OCI-LY7 (cell line): ENCODE measurements around the gene GEMIN2. TPM values are rescaled to one million over a fixed set of nuclear protein-coding genes. Genes with fewer than 3 reads are reported as not detected.
"Not testable (repeated sequence)": the region's sequence is repeated elsewhere in the genome, so short reads cannot be mapped to it uniquely, and the experiment has no call there.

Experiments
- BruUV-seq: library from RNA; stranded (reverse); fragments of 400-500 nt; replicated peaks from 2 replicates; lab custom pipeline; 2021; lab: Mats Ljungman, UMichigan
- CTCF ChIA-PET: fragments of 300-600 bp; sonication (Branson Sonifier 250); formaldehyde crosslinking; loops from one replicate; lab custom pipeline; 2022; ENCODE audit warnings: antibody characterized with exemption; ENCODE audit not compliant: unreplicated experiment; lab: Charles Lee
- POLR2A ChIA-PET: fragments of 300-600 bp; sonication (Branson Sonifier 250); formaldehyde crosslinking; loops from one replicate; lab custom pipeline; 2022; ENCODE audit warnings: antibody characterized with exemption; lab: Charles Lee
- DNase-seq: peaks from one replicate; pipeline ENCODE4 v3.0.0-alpha.2; 2015; ENCODE audit warnings: low spot score
- H2AFZ ChIP-seq: fragments of 200-600 bp; sonication (generic), shearing (Covaris generic); 2 replicates; pipeline ENCODE4 v1.6.1; 2014; ENCODE audit warnings: mild to moderate bottlenecking, antibody characterized with exemption, low read length, moderate library complexity
- H3K27ac ChIP-seq: fragments of 200-600 bp; sonication (generic); 2 replicates; pipeline ENCODE4 v1.5.1; 2014; ENCODE audit warnings: mixed run types, low read depth, mild to moderate bottlenecking, moderate library complexity, low read length, inconsistent platforms; ENCODE audit not compliant: poor library complexity, severe bottlenecking
- H3K36me3 ChIP-seq: fragments of 200-600 bp; sonication (generic); 2 replicates; pipeline ENCODE4 v1.6.1; 2014; ENCODE audit warnings: mild to moderate bottlenecking, antibody characterized with exemption, low read length, moderate library complexity, mixed read lengths; ENCODE audit not compliant: insufficient read depth
- H3K4me1 ChIP-seq: fragments of 200-600 bp; sonication (generic); 2 replicates; pipeline ENCODE4 v1.5.1; 2014; ENCODE audit warnings: mild to moderate bottlenecking, low read length; ENCODE audit not compliant: insufficient read depth, poor library complexity, severe bottlenecking
- H3K4me2 ChIP-seq: fragments of 200-600 bp; sonication (generic); 2 replicates; pipeline ENCODE4 v1.6.1; 2014; ENCODE audit warnings: mild to moderate bottlenecking, low read length
- H3K4me3 ChIP-seq: fragments of 200-600 bp; sonication (generic); 2 replicates; pipeline ENCODE4 v1.5.1; 2014; ENCODE audit warnings: mild to moderate bottlenecking, low read depth, low read length; ENCODE audit not compliant: poor library complexity, severe bottlenecking
- H3K79me2 ChIP-seq: fragments of 200-600 bp; sonication (generic); 2 replicates; pipeline ENCODE4 v1.6.1; 2016; ENCODE audit warnings: low read depth, mild to moderate bottlenecking, low read length, moderate library complexity, mixed read lengths; ENCODE audit not compliant: insufficient read depth
- H3K9me2 ChIP-seq: fragments of 200-600 bp; sonication (generic); 2 replicates; pipeline ENCODE4 v1.6.1; 2016; ENCODE audit warnings: mild to moderate bottlenecking, low read length, mixed read lengths; ENCODE audit not compliant: insufficient read depth
- H3K9me3 ChIP-seq: fragments of 200-600 bp; sonication (generic); 2 replicates; pipeline ENCODE4 v1.6.1; 2014; ENCODE audit warnings: mild to moderate bottlenecking, mixed run types, low read length, mixed read lengths
- H4K20me1 ChIP-seq: fragments of 200-600 bp; sonication (generic); 2 replicates; pipeline ENCODE4 v1.6.1; 2014; ENCODE audit warnings: mild to moderate bottlenecking, antibody characterized with exemption, low read length, moderate library complexity, mixed read lengths; ENCODE audit not compliant: insufficient read depth
- CTCF ChIP-seq: fragments of 200-600 bp; sonication (generic); conservative IDR thresholded peaks from 2 replicates; pipeline ENCODE4 v1.5.1; 2014; ENCODE audit warnings: mild to moderate bottlenecking, antibody characterized with exemption, low read length, moderate library complexity, mixed read lengths
- EZH2phosphoT487 ChIP-seq: fragments of 200-600 bp; sonication (generic); IDR thresholded peaks from 2 replicates; pipeline ENCODE4 v1.6.1; 2018; ENCODE audit warnings: low read depth, borderline replicate concordance, mild to moderate bottlenecking, mixed run types, antibody characterized with exemption, low read length, moderate library complexity, mixed read lengths
- intact Hi-C: fragments of 100-400 bp; cut with micrococcal nuclease; formaldehyde crosslinking; loops from one replicate; pipeline ENCODE4 v1.10.0; 2022; ENCODE audit not compliant: unreplicated experiment
- total RNA-seq, 2 experiments: library from RNA; depleted of rRNA in 1 of 2; stranded (reverse); fragments of >200 nt in 1 of 2; shearing (Covaris generic) in 1 of 2; gene quantifications; 2 replicates each; pipeline ENCODE4 v1.2.3, GENCODE V29; 2014 to 2022

The GEMIN2 gene
- total RNA-seq, 2 experiments from 2014 or later: 46.2 to 53.4 TPM

GRCh38 chr14:39102265-39102968 lies 11.7 kb upstream of the GEMIN2 start:
- Histone ChIP-seq H2AFZ (peak overlapping the region; percentile 90; the same call in 1 of the 2 replicates), H3K4me1 (peaks cover 17% of the 10 kb centered on the region), H4K20me1 (0 out of 2 replicates have a peak, but pooled peaks cover 3% of the 10 kb centered on the region), H3K36me3 (no peaks in the 10 kb centered on the region), H3K27ac (peak overlapping the region; percentile 46), H3K9me3 (no peaks in the 10 kb centered on the region), H3K79me2 (peaks cover 33% of the 10 kb centered on the region), H3K9me2 (no peaks in the 10 kb centered on the region), H3K4me3 (peak overlapping the region; percentile 75), H3K4me2 (peak overlapping the region; percentile 93)
- no peak for DNase-seq
- ChIA-PET CTCF (interaction anchor here (0.7 to 1.4 kb wide), 2 partner anchors 12 to 331 kb away, joined by 4 read pairs; partner anchors contain the start of gene GEMIN2), POLR2A (interaction anchor here (0.7 to 3.9 kb wide), 10 partner anchors 9 to 329 kb away, joined by 3 to 49 read pairs (median 4); partner anchors contain the start of genes FBXO33, GEMIN2 and TRAPPC6B)
- intact Hi-C loops: loop anchor here (2.0 to 5.0 kb wide), 2 partner anchors 165 to 330 kb away; partner anchors contain the start of gene FBXO33
- TF ChIP-seq EZH2phosphoT487 (no peak), CTCF (no peak)
- no TSS peak for BruUV-seq

- H3K36me3 ChIP-seq: no peaks in the 10 kb centered on the region
- peak; percentile 33; the same call in 1 of the 2 replicates for TF ChIP-seq CTCF
- TF ChIP-seq EZH2phosphoT487: no peak
- DNase-seq: peak; percentile 91
- peak within 1 kb of the TSS; percentile 75 for H3K4me3 ChIP-seq
- peak within 1 kb of the TSS; percentile 93 for H3K4me2 ChIP-seq
- TSS peak; percentile 95 for BruUV-seq
- 0 out of 2 replicates have a peak, but pooled peaks cover 3% of the 10 kb centered on the region for H4K20me1 ChIP-seq
- intact Hi-C loops: loop anchor here (2.0 to 5.0 kb wide), 2 partner anchors 164 to 330 kb away; partner anchors contain the start of gene FBXO33
- H3K4me1 ChIP-seq: peaks cover 17% of the 10 kb centered on the region
- POLR2A ChIA-PET: interaction anchor here (0.5 to 3.9 kb wide), 11 partner anchors 9 to 1112 kb away, joined by 3 to 49 read pairs (median 4); partner anchors contain the start of genes FBXO33, GEMIN2 and TRAPPC6B
- peak within 1 kb of the TSS; percentile 46 for H3K27ac ChIP-seq
- H3K79me2 ChIP-seq: peaks cover 29% of the 10 kb centered on the region
- H3K9me3 ChIP-seq: no peaks in the 10 kb centered on the region
- H2AFZ ChIP-seq: peak within 1 kb of the TSS; percentile 90
- CTCF ChIA-PET: interaction anchor here (0.7 to 1.4 kb wide), 3 partner anchors 11 to 330 kb away, joined by 3 to 4 read pairs (median 4); partner anchors contain the start of gene GEMIN2
- H3K9me2 ChIP-seq: no peaks in the 10 kb centered on the region
Measured at GRCh38 chr14:39102969-39103957, 10.9 kb upstream of the GEMIN2 start, which contains the start of gene SEC23A. Gene SEC23A, minus strand, starts transcription at chr14:39103235. Its CDS starts 7,117 bp downstream, at chr14:39096118.

- not testable (repeated sequence) for H2AFZ ChIP-seq, H3K27ac ChIP-seq, BruUV-seq, DNase-seq, H4K20me1 ChIP-seq, H3K36me3 ChIP-seq, H3K9me3 ChIP-seq, H3K9me2 ChIP-seq
- peak overlapping the region; percentile 75 for H3K4me3 ChIP-seq
- CTCF ChIA-PET: interaction anchor here (0.6 to 1.4 kb wide), 2 partner anchors 10 to 1189 kb away, joined by 3 to 4 read pairs; partner anchors contain the start of gene GEMIN2
- H3K4me1 ChIP-seq: peaks cover 21% of the 10 kb centered on the region
- POLR2A ChIA-PET: interaction anchor here (0.8 to 3.9 kb wide), 6 partner anchors 10 to 327 kb away, joined by 3 to 49 read pairs (median 12); partner anchors contain the start of genes FBXO33, GEMIN2 and TRAPPC6B
- intact Hi-C loops: loop anchor here (5.0 kb wide), 1 partner anchor 163 kb away; no protein-coding TSS in a partner anchor
- peaks cover 29% of the 10 kb centered on the region for H3K79me2 ChIP-seq
- peak overlapping the region; percentile 93 for H3K4me2 ChIP-seq
Measured at GRCh38 chr14:39104078-39104801, 9.9 kb upstream of the GEMIN2 start.
